SHP77 treated with DMSO at 0.1 percent for 48 hours (cell line): ENCODE results near the gene EEF1G.
"Not testable (repeated sequence)": the region's sequence is repeated elsewhere in the genome, so short reads cannot be mapped to it uniquely, and the experiment has no call there.

Experiments used
- DNase-seq: peaks from one replicate; lab custom pipeline; 2025; lab: John Stamatoyannopoulos, UW

The EEF1G gene

DNA sequence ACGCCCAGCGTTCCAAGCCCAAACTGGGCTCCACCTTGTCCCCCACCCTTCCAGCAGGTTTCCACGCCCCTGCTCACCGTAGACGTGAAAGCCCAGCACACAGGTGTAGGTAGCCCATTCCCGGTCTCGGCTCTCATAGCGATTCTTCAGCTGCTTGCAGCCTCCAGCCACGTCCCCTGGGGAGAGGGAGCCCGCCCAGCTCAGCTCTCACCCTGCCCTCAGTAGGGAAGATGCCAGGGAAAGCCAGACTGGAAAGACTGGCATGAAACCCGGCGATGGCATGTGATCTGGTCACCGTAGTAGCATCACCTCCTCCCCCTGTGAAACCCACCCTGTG lies 29.3 kb upstream of the EEF1G start:
- no peak for DNase-seq

DNA sequence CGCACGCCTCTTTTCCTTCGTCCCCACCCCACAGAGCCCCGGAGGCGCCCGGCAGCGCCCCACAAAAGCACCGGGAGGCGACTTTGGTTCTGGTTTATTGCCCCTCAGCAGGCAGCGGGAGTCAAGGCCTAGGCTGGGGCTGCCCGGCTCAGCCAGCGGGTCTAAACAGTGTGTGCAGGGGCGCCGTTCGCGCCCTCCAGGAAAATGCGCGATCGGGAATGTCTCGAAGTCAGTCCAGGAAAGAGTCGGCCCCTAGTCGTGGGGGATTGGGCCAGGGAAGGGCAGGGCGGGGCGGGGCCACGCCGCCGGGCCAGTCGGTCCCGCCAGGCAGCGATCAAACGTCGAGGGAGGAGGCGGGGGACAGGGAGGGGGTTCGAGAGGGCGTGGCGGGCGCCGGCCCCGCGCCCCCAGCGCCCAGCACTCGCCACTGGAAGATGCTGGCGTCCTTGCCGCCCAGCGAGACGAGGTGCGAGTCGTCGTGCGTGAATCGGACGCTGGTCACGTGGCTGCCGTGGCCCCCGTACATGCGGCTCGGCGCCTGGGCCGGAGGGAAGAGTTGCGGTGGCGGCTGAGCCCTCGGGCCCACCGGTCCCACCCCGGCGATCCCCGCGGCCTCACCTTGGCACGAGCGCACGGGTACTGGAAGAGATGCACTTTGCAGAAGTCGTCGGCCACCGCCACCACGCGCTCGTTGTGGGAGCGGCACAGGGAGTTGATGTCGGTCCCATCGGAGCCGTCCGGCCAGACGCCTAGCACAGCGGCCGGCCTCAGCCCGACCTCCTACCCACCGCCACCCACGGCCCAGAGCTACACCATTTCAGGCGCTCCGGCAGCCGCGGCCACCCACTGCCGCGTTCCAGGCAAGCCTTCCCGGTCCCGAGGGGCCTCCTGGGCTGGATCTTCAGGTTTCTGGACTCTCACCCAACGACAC lies 28.7 kb upstream of the EEF1G start:
- DNase-seq: no peak

DNA sequence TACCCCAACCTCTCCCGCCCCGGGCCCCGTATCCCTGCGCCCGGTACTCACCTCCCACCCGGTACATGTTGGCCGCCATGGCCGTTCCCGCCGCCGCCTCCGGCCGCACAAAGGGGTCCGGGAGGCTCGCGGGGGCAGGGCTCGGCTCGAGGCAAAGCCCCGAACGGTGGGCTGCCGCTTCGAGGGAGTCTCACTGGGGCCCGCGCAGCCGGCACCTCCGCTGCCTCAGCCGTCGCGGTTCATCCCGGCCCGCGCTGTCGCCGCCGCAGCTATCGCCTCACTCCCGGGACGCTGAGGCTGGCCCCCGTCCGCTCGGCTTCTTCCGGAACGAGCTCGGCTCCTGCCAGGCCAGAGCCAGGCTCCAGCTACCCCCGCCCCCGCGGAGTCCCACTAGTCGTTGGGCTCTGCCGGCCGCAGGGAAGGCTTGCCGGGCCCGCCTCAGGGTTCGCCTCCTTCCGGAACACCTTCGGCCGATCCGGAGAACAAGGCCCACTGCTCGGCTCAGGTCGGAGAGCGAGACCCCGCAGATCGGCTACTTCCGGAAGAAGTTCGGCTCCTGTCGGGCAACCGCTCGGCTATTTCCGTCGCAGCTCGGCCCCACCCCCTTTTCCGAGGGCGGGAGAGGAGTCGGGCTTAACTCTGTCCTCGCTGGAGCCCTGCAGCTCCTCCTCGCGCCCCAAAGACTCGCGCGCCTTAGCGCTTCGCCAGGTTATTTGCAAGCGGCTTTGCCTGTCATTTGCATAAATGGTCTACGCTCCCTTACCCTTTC lies 27.9 kb upstream of the EEF1G start, which contains the start of gene MTA2:
TSS of gene MTA2 (minus strand) at position 494 of the 769 bp plus-strand sequence. CDS start at position 79, 415 bp downstream.
- DNase-seq: peak; percentile 91

DNA sequence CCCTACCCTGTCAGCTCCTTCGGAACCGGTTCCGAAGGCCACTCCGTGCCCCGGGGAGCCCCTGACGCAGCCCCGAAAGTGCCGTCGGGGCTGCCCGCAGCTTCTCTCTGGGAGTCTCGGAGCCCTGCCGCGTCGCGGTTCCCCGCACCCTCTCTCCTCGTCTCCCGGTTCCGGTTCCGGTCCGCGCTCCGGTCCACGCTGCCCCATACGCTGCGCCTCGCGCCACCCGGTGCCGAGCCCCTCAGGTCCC lies 27.4 kb upstream of the EEF1G start:
- no peak for DNase-seq

DNA sequence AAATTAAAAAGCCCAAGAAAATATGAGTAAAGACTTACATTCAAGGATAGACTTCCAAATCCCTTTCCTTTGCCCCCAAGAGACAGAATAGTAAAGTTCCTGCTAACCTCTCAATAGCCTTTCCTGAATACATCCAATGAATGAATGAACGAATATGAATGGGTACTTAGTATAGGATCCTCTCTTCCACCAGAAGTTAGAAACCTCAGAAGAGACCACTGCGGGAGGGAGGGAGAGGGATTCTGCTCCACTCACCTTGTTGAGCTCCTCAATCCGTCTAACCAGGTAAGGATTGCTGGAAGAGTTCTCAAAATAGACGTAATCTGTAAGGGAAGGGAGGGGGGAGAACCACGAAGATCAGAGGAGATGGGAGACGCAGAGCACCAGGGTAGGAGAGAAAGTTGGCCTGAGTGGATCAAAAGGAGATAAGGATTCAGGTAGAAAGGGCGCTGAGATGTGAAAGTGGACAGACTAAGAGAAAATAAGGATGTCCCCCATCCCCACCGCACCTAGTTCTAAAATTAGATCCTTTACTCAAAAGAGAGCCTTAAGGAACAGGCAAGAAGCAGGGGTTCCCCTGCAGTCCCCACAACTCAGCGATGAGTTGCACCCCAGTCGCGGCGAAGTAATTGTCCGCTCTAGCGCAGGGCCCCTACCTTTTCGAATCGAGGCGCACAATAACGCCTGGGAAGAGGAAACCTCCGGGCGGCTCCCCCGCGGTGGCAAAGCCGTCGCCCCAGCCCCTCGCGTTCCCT lies 26.9 kb upstream of the EEF1G start:
- DNase-seq: no peak

DNA sequence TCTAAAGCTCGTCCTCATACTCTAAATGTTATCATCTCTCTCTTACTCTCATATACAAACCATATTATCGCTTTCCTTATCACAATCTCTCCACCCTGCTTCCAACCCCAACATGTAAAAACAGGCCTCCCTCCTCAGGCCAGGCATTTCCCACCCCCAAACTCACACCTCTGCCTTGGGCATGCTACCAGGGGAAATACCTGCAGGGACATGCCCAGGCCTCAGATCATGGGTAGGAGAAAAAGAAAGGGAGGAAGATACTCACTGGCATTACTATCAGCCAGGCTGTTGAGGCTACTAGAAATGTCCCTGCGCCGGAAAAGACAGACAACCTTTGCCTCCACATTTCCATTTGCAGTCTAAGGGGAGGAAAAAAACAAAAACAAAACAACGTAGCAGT lies 26.2 kb upstream of the EEF1G start:
- DNase-seq: no peak

DNA sequence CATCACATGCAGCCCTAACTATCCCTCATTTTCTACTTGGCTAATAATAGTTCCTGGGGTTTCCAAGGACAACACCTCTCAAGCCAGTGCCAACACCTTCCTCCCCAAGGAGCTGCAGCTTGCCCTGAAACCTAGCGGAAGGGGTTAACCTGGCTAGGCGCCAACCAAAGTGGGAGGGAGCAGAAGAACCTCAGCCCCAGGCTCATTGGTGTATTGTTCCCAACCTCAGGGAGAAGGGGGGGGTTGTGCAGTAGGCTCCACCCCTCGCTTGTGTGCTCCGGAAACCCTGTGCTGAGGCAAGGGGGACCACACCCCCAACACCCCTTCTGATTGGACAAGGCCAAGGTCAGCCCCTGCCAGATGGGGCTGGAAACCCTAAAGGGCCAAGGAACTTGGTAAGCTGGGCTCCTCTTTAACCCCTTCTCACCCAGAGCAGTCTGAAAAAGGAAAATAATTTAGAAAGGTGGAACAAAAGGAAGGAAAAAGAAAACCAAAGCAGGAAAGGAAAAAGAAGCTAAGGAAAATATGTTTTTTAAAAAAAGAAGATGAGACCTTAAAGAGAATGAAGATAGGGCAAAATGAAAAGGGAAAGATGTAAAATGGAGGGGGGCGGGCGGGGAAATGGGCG lies 25.5 kb upstream of the EEF1G start:
- peak; percentile 93 for DNase-seq

DNA sequence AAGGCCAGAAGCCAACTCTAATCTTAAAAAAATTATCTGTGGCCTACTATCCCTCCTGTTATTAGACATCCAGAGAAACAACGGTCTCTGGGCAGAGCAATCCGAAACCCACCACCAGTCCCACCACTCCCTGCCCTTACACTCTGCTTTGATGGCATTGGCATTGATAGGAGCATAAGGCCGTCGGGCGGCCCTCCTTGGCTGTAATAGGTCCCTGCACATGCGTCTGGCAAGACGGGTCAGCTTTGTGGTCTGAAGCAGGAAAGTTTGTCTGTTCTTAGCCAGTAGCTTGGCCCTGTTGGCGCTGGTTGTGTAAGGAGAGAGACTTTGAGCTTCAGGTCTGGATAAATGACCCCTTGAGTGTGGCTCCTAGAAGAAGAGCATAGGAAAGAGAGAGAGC lies 21.4 kb upstream of the EEF1G start:
- no peak for DNase-seq

DNA sequence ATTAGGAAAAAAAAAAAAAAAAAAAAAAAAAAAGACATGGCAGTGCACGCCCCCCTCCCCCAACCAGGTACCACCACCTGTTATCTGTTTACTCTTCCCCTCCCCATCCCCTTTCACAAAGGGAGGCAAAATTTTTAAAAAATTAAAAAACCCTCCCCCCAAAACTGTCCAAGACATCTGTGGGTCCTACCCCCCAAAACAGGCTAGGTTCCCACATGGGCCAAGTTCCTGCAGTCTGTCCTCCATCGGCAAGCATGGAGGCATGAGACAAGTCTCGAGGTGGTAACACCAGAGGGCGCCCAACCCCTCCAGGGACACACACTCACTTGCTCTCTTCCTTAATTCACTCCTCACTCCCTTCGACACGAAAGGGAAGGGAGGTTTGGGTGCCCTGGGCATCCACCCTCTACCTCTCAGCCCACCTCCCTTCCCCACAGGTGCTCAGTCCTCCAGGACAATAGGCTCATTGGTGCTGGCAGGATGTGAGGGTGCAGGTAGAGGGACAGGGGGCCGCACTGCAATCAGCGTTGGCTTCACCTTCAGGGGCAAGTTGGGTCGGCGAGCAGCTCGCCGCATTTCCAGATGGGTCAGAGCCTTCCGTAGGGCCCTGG lies 19.8 kb upstream of the EEF1G start:
- DNase-seq: peak; percentile 37

DNA sequence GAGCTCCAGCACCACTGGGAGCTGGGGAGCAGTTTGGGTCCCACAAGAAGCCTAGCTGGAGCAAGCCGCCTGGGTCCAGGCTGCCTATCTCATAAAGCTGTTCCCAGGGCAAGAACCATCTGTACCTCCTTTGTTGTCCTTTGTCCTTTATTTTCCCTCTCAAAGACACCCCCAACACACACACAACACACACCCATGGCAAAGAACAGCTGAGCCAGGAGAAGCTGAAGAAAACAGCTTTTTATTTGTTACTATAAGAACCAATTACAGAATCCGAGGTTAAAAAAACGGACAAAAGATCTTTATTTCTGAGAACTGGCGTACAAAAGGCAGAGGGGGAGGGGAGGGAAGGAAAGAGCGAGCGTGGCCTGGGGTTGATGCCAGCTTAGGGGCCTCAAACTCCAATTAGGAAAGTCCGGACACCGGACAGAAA lies 19.3 kb upstream of the EEF1G start:
- DNase-seq: no peak

DNA sequence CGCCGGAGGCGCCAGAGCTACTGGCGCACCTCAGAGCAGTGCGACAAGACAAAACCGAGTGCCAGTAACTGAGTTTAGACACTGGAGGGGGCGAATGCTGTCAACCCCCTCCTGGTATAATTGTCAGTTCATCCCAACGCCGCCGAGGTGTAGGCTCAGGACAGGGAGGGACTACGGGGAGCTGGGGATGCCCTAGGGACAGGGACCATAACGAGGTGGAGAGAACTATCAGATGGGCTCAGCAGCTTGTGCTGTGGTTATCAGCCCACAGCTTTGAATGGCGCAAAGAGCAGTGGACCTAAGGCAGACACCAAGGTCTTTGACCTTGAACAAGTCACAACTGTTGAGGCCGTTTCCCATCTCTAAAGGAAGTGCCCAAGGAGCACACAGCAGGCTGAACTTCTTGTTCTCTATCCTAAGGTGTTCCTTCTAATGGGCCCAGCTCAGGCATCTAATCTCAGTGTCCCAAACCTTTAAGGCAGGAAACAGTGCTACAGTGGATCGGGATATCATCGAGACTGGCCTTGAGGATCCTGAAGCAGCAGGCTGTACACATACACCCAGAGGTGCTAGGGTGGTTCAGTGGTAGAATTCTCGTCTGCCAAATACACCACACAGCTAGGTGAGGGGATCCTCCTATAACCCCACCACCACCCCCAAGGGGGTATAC lies 18.6 kb upstream of the EEF1G start:
- no peak for DNase-seq

DNA sequence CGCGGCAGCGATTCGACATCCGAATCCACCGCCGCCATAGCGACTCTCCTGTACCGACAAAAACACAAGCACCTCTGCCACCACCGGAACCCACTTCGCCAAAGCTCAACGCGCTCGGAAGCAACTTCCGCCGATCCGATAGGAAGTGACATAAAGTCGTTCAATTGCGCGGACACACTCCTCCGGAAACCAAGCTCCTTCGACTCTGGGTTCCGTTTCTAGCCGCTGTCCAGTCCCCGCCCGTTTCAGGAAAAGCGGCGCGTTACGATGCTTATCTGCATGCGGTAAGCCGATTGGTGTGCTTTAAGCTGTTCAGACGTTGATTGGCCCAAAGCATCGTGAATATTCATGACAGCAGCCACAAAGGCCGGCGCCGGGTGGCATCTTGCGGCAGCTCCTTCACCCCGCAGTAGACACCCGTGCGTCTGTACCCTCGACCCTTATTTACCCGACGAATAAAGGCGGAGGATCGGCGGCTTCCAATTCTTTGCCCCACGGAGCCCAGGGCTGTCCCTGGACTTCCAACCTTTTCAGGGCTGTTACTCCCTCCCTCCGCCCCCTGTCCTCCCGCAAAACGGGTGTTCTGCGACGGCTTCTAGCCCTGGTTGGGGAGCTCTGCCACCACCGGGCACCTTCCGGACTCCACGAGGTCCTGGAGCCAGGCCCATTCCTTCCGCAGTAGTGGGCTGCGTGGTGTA lies 17.9 kb upstream of the EEF1G start, which contains the start of gene TUT1:
TSS of gene TUT1 (minus strand) at position 76 of the 698 bp plus-strand sequence. CDS start at position 38, 38 bp downstream.
- peak; percentile 97 for DNase-seq

DNA sequence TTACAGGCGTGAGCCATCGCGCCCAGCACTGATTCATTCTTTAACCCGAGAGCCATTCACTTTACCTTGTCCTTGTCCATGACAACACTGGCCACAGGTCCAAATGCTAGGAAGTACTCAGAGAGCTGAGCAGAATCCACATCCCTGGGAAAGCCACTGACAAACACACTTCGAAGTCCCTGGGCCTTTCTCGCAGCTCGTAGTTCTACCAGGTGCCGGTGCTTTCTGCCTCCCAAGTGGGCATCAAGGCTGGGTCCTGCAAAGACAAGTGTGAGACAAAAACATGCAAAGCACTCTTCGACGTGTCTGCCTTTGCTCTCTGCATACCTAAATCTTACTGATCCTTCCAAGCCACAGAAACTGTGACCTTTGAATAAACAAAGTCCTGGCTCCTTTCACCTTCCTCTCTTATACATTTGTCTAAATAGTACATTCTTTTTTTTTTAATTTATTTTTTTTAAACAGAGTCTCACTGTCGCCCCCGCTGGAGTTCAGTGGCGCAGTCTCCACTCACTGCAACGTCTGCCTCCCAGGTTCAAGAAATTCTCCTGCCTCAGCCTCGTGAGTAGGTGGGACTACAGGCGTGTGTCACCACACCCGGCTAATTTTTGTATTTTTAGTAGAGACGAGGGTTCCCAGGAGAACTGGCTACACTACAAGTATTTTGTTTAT lies 15.4 kb upstream of the EEF1G start:
- no peak for DNase-seq

DNA sequence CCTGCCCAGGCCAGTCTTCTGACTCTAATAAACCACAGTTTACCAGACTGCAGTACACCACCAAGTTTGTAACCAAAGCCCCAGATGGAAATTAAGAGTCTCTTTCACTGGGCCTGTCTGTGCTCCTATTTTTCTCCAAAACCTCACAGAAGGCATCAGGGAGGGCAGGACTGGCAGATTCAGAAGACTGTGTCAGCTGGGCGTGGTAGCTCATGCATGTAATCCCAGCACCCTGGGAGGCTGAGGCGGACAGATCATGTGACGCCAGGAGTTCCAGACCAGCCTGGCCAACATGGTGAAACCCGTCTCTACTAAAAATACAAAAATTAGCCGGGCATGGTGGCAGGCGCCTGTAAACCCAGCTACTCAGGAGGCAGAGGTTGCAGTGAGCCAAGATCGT lies 11.7 kb upstream of the EEF1G start:
- DNase-seq: not testable (repeated sequence)

DNA sequence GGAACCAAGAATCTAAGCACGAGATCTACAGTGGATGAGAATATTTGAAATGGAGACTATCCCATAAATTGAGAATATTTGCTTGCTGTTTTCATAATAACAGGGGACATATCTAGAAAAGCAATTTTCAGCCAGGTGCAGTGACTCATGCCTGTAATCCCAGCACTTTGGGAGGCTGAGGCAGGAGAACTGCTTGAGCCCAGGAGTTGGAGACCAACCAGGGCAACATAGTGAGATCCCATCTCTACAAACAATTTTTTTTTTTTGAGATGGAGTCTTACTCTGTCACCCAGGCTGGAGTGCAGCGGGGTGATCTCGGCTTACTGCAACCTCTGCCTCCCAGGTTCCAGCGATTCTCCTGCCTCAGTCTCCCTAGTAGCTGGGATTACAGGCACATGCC lies 8.0 kb upstream of the EEF1G start:
- not testable (repeated sequence) for DNase-seq

DNA sequence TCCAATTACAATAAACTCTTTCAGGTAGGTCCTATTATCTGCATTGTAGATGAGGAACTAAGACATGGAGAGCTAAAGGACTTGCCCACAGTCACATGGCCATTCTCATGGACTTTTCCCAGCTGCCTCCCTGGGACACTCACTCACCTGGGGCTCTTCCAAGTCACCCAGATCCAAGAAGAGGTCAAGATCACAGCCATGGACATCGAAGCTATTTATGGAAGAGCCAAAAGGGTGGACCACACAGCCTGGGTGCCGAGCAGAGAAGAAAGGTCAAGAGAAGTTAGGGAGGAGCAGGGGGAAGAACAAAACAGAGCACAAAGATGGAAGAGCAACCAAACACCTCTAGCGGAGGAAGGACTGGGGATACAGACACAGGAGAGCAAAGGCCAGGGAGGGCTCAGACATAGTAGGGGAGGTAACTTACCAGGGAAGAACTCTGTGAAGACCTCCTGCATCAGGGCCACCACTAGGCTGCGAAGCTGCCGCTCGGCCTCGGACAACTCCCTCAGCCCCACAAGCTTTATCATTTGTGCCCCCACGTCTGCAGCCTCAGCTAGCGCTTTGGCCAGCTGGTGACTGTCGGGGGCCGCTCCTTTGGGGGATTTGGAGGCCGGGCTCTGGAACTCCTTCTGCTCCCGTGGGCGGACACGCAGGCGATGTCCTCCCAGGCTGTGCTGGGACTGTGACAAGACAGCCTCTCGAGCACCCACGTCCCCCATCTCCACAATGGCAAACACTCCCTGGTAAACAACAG lies 7.4 kb upstream of the EEF1G start:
- no peak for DNase-seq

DNA sequence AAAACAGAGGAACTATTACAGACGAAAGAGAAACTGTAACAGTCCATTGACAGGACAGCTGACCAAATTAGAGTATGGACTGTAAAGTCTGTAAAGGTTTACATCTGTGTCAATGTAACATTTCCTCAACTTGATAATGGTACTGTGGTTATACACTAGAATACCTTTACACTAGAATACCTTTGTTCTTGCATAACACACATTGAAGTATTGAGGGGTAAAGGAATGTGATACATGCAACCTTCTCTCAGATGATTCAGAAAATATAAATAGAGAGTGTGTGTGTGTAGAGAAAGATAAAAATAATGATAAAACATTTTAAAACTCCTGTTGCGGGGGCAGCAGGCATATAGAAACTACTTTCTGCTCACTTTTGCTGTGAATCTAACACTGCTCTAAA lies 5.6 kb upstream of the EEF1G start:
- DNase-seq: no peak

DNA sequence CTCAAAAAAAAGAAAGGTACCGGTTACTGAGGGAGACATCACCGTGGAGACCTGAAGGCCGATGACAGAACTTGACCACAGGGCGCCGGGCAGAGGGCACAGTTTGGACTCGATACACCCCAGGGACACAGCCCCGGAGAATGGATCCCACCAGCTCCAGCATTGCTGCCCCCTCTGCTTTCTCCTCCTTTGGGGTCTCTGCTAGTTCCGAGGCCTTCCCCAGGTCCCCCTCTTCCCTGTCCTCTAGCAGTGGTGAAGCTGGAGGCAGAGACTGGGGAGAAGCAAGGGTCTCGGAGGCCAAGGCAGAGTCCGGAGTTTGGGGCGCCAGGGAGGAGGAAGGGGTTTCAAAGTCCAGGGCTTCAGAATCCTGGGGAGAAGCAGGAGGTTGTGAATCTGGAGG lies 4.8 kb upstream of the EEF1G start:
- DNase-seq: no peak

DNA sequence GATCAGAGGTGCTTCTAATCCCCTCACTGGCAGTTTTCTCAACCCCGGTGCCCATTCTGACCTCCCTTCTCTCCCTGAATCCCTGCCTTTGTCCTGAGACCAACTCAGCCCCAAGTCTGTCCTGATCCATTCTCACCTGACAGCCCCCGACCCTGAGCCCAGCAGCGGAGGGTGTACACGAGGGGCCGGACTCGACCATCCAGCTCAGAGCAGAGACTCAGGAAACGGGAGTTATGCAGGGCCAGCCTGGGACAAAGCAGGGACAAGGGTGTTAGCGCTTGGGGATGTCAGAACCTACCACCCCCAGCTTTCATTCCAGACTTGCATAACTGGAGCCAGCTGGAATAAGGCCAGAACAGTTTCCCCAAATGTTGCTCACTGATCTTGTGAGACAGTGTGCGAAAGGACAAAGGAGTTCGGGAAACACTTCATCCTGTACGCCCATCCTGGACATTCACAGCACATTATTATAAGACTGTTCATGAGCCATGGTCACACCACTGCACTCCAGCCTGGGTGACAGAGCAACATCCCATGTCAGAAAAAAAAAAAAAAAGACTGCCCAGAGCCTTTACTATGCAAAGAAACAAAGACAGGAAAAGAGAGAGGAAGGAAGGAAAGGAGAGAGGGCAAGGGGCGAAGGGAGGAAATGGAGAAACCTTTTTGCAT lies 3.5 kb upstream of the EEF1G start:
- no peak for DNase-seq
